Measurements from ENCODE around the gene ZNF512B.
A peak's percentile ranks its signal among the peaks of the same experiment; 100 is the strongest.
"Not testable (repeated sequence)": the region's sequence is repeated elsewhere in the genome, so short reads cannot be mapped to it uniquely, and the experiment has no call there.

Gene ZNF512B

DNA sequence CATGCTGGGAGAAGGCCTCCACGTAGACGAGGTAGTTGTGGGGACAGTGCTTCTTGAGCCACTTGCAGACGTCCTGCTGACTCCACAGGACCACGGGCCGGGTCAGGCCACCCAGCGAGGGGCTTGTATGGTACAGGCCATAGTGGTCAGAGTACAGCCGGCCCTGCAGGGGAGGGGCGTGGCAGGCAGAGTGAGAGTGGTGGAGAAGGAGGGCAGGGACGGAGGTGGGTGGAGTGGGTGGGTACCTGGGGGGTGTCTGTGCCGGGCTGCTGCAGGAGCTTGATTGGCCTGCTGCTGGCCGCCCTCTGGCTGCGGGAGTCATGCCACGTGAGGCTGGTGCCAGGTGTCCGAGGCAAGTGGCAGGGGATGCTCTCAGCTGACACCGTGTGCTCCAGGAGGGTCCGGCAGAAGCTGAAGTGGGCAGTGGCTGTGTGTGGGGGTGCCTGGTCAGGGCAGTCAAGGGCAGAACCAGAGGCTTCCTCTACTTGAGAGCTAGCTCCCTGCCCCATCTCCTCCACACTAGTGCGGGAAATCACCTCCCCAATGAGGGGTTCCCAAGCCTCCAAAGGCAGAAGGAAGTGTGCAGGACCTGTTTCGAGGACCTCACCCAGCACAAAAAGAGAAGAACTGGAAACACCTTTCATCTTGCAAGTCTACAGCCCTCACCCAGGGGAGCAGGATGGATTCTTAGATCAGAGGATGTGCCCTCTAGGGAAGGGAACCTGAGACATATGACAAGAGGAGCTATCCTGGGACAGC, 7.4 kb upstream of the ZNF512B start:
- DNase-seq = no peak

DNA sequence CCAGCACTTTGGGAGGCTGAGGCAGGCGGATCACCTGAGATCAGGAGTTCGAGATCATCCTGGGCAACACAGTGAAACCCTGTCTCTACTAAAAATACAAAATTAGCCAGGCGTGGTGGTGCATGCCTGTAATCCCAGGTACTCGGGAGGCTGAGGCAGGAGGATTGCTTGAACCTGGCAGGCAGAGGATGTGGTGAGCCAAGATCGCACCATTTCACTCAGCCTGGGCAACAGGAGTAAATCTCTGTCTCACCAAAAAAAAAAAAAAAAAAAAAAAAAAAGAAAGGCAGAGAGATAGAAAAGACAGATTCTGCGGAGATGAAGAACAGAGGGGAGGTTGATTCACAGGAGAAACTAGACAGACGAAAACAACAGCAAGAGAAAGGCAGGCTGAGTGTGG, 6.8 kb upstream of the ZNF512B start:
- not testable (repeated sequence) for DNase-seq

DNA sequence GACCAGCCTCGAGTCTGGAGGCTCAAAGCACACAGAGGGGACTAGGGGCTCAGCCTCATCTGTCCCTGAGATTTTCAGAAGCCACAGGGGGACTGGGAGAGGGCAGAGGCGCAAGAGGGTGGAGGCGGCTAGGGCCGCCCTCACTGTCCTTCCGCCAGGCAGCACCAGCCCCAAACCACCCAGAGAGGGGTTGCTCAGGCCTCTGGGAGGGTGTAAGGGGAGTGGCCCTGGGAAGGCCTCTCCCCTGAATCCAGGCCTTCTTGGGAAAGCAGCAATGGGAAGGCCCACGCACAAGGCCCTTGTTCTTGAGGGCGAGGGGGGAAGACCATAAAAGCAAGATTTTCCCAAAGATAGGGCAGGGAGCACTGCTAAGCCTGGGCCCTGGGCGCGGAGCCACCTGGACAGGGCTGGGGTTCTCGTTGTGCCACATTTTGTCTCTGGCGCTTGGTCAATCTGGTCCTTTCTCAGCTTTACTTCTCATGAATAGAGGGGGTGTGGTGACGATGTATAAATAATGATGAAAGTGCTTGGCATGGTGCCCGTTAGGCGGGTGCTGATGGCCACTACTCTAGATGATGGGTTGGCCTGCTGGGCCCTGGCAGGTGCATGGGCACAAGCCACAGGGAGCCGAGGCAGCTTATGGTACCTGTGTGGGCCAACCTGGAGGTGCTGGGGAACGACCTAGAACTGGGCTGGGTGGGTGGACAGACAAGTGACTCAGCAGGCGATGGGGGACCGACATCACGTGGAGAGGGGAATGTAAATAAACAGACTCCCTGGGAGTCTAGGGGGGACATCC, 4.9 kb upstream of the ZNF512B start:
- DNase-seq = no peak

DNA sequence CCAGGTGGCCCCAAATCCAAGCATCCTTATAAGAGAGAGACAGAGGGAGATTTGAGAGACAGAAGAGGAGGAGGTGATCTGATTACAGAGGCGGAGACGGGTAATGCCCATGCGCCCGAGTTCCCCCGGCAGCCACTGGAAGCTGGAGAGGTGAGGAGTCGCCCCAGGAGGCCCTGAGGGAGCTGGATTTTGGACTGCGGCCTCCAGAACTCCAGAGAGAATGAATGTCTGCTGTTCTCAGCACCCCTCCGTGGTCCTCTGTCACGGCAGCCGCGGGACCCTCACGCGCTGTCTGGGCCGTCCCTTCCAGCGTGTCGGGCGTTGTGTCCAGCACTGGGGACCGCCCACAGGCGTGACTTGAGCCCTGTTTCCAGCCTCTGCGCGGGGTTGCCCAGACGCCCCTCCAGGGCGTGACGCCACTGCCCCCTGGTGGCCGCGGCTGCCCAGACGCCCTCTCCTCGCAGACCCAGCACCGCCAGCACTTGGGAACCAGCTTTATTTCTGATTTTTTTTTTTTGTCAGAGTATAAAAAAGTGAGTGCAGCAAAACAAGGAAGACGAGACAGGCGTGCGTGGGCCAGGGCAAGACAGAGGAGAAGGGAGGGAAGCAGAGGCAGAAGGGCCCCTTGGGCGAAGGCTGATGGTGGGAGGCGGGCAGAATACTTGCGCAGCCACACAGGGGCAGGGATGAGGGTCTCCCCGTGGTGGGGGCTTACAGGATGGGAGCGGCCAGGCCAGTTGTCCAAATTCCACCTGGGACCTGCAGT, 4.1 kb upstream of the ZNF512B start:
- peak; percentile 53 for DNase-seq

DNA sequence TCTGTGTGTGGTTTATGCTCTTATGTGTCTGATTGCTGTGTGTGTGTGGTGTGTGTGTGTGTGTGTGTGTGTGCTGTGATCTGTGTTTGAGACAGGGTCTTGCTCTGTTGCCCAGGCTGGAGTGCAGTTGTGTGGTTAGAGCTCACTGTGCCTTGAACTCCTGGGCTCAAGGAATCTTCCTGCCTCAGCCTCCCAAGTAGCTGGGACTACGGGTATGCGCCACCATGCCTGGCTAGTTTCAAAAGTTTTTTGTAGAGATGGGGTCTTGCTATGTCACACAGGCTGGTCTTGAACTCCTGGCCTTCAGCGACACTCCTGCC, 3.4 kb upstream of the ZNF512B start:
- no peak for DNase-seq

DNA sequence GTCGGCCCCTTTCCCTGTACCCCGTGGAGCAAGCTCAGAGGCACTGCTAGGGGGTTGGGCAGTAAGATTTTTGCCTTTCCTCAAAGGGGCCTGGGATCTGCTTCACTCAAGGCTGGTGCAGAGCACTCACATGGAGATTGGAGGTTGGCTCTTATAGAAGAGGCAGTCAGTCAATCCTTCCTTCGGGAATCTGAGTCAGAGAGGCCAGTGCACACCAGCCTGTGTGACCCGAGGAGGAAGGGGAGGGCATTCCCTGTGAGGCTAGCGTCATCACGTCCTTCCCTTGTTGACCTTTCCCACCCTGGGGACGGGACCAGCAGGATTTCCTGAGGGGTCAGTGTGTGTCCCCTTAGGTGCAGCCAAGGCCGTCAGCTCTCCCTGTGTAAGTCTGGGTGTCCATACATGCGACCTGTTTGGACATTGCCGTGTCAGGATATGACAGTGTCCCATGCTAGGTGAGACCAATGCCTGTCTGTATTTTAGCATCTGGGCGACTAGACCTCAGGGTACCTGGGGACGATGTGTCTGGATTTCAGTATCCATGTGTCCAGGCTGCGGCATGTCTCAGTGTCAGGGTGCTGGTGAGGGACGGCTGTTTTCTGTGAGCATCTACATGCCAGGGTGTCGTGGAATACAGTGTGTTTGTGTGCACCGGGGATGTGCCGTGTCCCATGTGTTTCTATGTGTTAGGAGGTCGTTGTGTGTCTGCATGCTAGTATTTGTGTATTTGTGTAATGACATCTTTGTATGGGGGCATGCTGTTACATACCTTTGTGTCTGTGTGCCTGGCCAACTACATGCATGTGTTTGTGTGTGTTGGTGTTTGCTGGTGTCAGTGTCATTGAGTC, 2.8 kb upstream of the ZNF512B start:
- DNase-seq = no peak

DNA sequence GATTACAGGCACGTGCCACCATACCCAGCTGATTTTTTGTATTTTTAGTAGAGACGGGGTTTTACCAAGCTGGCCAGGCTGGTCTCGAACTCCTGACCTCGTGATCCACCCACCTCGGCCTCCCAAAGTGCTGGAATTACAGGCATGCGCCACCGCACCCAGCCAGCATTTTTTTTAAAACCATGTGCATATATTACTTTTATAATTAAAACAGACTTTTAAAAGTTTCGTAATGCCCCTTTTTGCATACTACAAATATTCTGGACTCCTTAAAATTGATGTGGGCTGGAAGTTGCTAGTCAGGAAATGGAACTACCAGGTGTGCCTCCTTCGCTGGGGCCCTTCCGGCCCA, 2.2 kb upstream of the ZNF512B start:
- not testable (repeated sequence) for DNase-seq

DNA sequence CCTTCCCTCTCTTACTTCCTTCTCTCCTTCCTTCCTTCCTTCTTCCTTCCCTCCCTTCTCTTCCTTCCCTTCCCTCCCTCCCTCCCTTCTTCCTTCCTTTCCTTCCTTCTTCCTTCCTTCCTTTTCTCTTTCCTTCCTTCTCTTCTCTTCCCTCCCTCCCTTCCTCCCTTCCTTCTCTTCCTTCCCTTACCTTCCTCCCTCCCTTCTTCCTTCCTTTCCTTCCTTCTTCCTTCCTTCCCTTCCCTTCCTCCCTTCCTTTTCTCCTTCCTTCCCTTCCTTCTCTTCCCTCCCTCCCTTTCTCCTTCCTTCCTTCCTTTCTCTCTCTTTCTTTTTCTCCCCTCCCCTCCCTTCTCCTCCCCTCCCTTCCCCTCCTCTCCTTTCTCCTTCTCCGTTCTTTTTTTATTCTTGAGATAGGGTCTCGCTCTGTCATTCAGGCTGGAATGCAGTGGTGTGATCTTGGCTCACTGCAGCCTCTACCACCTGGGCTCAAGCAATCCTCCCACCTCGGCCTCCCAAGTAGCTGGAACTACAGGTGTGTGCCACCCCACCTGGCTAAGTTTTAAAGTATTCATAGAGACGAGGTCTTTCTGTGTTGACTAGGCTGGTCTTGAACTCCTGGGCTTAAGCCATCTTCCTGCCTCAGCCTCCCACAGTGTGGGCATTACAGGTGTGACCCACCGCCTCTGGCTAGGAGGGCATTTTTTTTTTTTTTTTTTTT, 1.1 kb upstream of the ZNF512B start:
- DNase-seq = no peak

DNA sequence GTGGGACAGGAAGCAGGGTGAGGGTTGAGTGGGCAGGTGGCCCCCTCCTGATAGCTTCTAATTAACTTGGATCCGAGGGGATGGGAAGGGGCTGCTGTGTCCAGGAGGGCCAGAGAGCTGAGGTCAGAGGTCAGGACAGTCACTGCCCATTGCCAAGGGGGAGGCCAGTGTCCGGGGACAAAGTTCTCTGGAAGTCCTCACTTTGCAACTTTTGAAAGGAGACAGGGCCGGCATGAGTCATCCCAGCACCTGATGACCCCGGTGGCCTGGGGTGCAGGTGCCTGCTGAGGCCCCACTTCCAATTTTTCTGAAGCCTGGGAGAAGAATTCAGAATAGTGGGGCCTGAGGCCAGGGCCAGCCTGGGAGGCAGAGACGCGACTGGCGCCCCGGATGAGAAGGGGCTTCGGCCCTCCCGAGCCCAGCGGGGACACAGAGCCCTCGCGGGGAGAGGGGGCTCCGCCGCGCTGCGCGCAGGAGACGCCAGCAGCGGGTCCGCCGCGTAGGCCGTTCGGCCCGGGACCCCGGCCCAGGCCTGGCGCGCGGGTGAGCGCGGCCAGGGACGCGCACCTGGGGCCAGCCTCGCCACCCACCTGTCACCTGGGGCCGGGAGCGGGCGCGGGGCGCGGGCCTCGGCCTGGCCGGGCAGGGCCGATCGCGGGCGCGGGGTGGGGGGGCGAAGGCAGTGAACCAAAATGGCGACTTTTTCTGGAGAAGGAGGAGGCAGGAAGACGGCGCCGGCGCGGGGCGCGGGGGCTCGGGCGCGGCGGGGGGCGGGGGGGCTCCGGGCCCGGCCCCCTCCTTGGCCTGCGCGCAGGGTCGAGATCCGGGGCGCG, 586 bp downstream of the ZNF512B start:
- no peak for DNase-seq

DNA sequence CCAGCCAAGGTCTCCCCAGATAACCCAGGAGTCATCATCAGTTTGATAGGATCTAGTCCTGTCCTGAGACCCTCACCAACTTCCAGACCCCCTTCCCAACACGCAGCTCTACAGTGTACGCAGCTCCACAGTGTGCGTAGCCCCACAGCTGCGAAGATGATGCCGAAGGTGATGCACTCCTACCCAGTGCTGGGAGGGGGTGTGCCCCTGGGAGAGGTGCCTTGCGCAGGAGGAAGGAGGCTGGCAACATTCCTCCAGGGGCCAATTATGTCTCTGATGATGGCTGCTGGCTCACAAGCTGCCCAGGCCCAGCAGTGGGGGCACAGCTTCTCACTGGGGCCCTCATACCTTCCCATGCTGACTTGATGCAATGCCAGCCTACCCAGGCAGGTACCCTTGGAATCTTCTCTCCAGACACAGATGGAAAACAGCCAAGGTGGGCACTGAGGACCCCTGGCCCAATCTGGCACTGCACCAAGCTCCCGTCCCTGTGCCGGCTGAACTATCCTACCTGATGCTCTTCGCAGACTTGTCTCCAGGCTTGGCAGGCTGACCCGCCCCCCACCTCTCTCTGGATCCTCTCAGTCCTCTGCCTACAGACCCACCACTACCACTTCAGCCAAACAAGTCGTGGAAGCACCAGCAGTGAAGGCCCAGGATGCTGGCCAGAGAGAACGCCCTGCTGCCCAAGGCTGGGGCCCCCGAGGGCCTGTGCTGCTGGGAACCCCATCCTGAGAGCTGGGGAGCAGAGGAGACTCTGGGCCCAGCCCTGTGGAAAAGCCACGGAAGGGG, 1.4 kb downstream of the ZNF512B start:
- no peak for DNase-seq

DNA sequence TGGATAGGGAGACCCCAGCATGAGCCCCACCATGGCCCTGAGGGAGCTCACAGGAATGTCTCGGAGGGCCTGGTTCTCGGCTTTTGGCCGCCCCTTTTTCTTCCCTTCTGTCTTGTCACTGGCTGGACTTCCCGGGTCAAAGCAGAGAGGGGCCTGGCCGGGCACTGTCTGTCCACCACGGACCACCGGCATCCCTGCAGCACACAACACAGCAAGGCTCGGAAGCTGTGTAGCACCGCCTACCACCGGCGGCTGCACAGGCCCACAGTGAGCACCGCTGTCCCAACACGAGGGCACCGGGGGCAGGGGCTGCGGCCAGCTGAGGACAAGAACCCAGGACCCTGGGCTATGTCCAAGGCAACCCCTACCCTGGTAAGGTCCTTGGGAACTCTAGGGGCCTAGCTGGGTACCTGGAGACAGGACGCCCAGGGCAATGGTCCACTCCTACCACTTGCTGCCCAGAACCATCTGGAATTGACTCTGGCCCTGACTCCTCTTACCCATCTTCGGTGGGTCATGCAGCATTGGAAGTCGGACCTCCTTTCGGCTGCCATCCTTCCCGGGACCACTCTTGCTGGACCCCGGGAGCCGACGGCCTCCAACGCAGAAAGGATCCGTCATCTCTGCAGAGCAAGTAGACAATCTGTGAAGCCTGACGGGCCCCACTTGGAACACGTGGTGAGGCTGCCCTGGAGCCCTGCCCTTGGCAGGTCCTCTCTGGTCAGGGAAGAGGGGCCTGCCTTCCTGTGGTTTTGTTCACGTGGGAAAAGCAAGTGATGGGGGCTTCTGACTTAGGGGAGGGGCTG, 2.2 kb downstream of the ZNF512B start:
- no peak for DNase-seq

DNA sequence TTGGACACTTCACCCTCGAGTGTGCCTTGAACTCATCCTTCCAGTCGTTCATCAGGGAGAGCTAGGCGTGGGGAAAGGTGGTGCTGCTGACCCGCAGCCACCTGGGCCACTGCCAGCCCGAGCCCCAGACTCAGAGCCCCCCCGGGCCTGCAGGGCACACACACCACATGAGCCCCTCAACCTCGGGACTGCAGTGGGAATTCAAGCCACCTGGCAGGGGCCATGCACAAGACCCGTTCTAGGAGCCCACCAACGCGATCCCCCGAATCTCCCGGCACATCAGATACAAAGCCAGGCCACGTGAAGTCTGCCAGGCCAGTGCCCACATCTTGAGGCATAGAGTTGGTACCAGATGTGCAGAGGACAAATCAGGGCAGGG, 2.8 kb downstream of the ZNF512B start:
- no peak for DNase-seq

DNA sequence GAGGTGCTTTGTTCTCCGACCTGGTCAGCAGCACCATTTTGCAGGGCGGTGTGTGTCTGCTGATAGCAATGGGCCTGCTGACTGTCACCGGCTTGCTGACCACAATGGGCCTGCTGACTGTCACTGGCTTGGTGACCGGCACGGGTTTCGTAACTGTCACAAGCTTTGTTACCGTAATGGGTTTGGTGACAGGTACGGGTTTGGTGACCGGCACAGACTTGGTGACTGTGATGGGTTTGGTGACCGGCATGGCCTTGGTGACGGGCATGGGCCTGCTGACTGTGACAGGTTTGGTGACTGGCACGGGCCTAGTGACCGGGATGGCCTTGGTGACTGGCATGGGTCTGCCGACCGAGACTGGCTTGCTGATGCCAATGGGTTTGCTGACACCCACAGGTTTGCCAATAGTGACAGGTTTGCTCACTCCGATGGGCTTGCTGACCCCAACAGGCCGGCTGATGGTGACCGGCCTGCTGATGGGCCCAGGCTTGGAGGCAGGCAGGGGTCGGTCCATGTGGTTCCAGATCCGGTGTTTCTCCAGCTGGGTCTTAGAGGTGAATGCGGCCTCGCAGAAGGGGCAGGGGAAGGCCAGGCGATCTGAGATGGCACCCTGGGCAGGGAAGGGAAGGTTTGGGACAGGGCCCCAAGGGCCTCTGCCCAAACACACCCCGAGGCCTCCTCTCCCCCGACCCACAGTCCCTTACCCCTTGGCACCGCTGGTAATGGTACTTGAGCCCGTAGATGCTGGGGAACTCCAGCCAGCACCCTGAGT, 3.4 kb downstream of the ZNF512B start:
- DNase-seq = no peak

DNA sequence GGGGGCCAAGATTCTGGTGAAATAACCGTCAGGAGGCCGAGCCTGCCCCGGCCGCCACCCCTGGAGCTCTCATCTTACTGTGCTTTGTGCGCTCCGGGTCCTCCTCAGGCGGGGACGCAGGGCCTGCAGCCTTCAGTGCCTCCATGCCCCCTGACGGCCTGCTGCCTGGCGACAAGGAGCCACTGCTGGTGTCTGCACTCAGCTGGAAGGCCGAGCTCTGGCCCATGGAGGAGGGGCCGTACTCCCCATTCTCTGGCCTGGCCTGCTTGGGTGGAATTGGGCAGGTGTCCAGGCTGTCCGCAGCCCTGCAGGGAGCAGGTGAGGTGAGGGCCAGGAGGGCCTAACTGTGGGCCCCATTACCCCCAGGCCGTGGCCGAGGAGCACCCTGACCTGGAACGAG, 5.3 kb downstream of the ZNF512B start:
- no peak for DNase-seq

DNA sequence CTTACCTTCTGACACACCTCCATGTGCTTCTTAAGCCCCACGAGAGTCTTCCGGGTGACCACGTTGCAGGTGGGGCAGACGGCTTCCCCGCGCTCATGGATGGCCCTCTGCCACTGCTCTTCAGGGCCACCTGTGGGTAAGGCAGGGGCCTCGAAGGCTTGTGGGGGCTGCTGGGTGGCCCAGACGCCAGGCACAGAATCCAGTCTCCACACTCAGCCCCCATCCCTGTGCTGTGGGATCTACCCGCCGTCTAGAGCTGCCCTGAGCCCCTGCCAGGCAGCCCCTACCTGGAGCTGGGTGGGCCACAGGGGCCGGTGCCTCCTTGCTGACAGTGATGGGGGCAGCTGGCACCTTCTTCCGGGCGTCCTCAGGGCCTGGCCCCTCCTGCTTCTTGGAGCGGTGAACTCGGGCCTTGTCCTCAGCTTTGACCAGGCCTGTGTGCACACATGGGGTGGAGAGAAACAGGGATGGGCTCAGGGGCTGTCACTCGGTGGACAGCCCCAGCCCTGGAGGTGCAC, 5.9 kb downstream of the ZNF512B start:
- DNase-seq = no peak

DNA sequence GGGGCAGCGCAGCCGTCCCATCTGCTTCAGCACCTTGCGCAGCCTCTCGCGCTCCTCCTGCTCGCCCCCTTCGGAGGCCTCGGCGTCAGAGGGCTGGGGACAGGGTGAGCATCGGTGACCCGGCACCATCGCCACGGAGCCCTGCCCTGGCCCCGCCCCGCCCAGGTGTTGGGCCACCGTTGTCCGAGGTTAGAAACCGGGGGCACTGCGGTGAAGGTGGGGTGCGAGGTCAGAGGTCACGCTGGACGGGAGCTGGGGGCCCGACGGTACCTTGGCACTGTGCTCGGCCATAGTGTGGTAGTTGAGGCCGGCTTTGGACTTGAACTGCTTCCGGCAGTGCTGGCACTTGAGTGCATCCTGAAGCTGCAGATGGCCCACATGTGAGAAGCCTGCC, 6.4 kb downstream of the ZNF512B start:
- DNase-seq = no peak

DNA sequence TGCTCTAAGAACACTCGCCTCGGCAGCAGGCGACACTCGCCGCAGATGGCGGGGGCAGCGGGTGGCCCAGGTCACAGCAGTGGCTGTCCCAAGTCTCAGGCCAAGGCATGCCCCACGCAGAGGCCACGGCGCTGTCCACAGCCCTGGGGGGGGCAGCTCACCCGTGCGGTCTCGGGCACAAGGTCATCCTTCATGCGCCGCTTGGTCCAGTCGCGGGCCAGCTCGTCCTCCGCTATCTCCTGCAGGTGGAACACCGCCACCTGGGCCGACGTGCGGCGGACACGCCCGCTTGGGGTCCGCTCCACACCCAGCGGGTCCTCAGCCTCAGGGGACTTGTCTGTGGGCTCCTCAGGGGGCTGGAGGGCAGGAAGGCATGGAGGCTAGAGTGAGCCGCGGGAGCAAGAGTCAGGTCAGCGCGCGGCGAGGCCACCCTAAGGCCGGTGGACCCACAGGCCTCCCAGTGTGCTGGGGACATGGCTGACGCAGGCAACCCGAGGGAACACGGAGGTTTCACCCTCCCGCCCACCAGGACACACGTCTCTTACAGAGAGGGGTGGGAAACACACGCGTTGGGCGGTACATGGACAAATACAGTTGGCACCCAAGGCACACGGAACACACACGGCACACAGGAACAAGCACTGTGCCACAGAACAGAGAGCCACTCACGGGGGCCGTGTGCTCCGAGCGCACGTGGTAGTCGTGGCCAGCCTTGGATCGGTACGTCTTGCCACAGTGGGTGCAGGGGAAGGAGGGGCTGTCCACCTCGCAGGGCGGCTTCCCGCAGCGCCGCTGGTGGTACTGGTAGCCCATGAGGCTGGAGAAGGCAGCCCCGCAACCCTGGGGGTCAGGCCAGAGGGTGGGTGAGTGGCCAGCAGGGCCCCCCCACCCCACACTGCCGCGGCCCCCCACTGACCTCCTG, 7.0 kb downstream of the ZNF512B start:
- DNase-seq = no peak

Measured in NCI-H1436 (cell line).